ENCODE data around the gene GRM1. TPM values are rescaled to one million over a fixed set of nuclear protein-coding genes. Genes with fewer than 3 reads are reported as not detected.

The GRM1 gene
- total and polyA plus RNA-seq, 7 experiments from 2014 or later = not detected

DNA sequence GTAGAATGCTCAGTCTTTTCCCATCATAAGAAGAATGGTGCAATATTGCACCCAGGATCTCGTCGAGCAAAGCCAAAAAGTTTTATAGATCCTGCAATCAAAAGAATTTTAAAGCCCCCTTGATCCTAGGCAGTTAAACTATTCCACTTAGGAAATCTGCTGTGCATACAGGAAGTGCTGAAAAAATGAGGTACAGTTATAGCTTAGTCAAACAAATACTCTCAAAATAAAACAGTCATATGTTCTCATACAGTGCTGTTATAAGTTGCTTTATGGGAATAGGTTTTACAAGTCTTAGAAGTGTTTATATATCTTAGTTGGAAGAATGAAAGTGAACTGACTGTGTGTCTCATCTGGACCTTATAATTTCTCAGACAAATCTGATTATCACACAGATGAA is 282.2 kb downstream of the GRM1 start:
- no peak overlapping the region for H3K4me3 ChIP-seq (ENCODE audit: low read length)
- H3K27ac Mint-ChIP-seq = no peak overlapping the region
- no peaks in the 10 kb centered on the region for H3K27me3 Mint-ChIP-seq
- H3K9me3 Mint-ChIP-seq = no peaks in the 10 kb centered on the region
- no peaks in the 10 kb centered on the region for H3K36me3 Mint-ChIP-seq
- ChIA-PET CTCF (no interaction called here), POLR2A (no interaction called here)
- H3K9me3 ChIP-seq (ENCODE audit: control insufficient read depth in 2 of 3, low read length in 3 of 3) = no peaks in the 10 kb centered on the region
- H3K27ac ChIP-seq (ENCODE audit: low read depth, low read length) = no peak overlapping the region
- H3K4me3 Mint-ChIP-seq = no peak overlapping the region
- DNase-seq (no peak), ATAC-seq (no peak)
- no peaks in the 10 kb centered on the region for H3K36me3 ChIP-seq (ENCODE audit: control insufficient read depth in 2 of 3, insufficient read depth in 3 of 3, low read length in 3 of 3)
- no peaks in the 10 kb centered on the region for H3K4me1 ChIP-seq (ENCODE audit: control insufficient read depth in 2 of 2, insufficient read depth in 2 of 2, low read length in 2 of 2)
- H3K27me3 ChIP-seq (ENCODE audit: control insufficient read depth in 2 of 2, insufficient read depth in 2 of 2, low read length in 2 of 2) = no peaks in the 10 kb centered on the region
- no peaks in the 10 kb centered on the region for H3K4me1 Mint-ChIP-seq
- intact Hi-C loops (cut with micrococcal nuclease) = no loop called here

DNA sequence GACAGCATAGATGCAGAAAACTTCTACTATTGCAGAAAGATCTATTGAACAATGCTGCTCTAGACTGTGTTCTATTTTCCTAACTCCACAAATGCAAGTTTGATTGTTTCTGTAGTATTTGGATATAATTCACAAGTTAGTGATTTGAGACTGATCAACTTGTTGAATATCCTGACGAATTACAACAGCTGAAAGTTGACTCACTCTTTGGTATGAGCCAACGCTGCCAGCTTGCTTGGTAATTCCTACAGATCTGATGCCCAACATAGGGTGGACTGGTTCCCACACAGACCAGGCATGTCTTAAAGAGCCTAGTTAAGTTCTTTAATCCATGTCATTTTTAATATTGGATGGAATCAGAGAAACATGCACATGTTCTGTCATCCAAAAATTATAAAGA is 283.7 kb downstream of the GRM1 start:
- Histone ChIP-seq H3K9me3 (ENCODE audit: control insufficient read depth in 2 of 3, low read length in 3 of 3) (no peaks in the 10 kb centered on the region), H3K27ac (ENCODE audit: low read depth, low read length) (no peak overlapping the region), H3K27me3 (ENCODE audit: control insufficient read depth in 2 of 2, insufficient read depth in 2 of 2, low read length in 2 of 2) (no peaks in the 10 kb centered on the region), H3K4me3 (ENCODE audit: low read length) (no peak overlapping the region), H3K4me1 (ENCODE audit: control insufficient read depth in 2 of 2, insufficient read depth in 2 of 2, low read length in 2 of 2) (no peaks in the 10 kb centered on the region), H3K36me3 (ENCODE audit: control insufficient read depth in 2 of 3, insufficient read depth in 3 of 3, low read length in 3 of 3) (no peaks in the 10 kb centered on the region)
- no peak for DNase-seq
- intact Hi-C loops (cut with micrococcal nuclease) = no loop called here
- Mint-ChIP-seq H3K27me3 (no peaks in the 10 kb centered on the region), H3K36me3 (no peaks in the 10 kb centered on the region), H3K4me3 (no peak overlapping the region), H3K27ac (no peak overlapping the region), H3K9me3 (no peaks in the 10 kb centered on the region), H3K4me1 (no peaks in the 10 kb centered on the region)
- CTCF ChIA-PET = no interaction called here
- ATAC-seq = no peak
- POLR2A ChIA-PET = no interaction called here

DNA sequence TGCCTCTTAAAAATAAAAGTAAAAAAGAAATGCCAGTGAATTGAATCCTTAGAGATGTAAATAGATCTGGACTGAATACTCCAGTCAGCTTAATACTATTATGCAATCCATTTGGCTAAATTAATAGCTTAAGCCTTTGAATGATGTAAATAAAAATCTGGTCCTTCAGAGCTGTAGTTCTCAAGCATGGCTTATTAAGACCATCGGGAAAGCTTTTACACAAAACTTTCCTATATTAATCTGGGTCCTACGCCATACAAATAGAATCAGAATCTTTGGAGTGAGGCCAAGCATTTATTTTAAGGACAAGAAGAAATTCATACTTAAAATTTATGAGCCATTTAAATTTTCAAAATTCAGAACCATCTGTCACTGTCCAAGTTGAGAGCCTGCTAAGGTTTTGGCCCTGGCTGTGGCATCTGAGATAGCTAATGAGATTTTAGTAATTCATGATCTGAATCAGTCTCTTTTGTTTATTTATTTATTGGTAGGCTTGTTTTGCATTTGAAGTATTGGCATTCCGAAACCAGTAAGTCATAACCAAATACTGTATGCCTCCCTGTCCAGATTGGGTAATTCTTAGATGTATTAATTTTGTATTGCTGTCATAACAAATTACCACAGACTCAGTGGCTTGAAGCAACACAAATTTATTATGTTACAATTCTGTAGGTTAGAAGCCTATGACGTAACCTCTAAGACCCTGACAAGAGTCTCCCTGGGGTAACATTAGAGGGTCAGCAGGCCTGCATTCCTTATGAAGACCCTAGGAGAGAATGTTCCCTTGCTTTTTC is 286.7 kb downstream of the GRM1 start:
- no peaks in the 10 kb centered on the region for H3K9me3 ChIP-seq (ENCODE audit: control insufficient read depth in 2 of 3, low read length in 3 of 3)
- H3K4me3 ChIP-seq (ENCODE audit: low read length) = no peak overlapping the region
- H3K36me3 ChIP-seq (ENCODE audit: control insufficient read depth in 2 of 3, insufficient read depth in 3 of 3, low read length in 3 of 3) = no peaks in the 10 kb centered on the region
- no peak overlapping the region for H3K27ac ChIP-seq (ENCODE audit: low read depth, low read length)
- H3K9me3 Mint-ChIP-seq = peaks cover 0 to 4% (median 0%) of the 10 kb centered on the region in 11 donors
- ChIA-PET POLR2A (no interaction called here), CTCF (no interaction called here)
- no peaks in the 10 kb centered on the region for H3K36me3 Mint-ChIP-seq
- no peak overlapping the region for H3K27ac Mint-ChIP-seq
- ATAC-seq = no peak
- H3K4me3 Mint-ChIP-seq = no peak overlapping the region
- no peaks in the 10 kb centered on the region for H3K27me3 ChIP-seq (ENCODE audit: control insufficient read depth in 2 of 2, insufficient read depth in 2 of 2, low read length in 2 of 2)
- DNase-seq = no peak
- H3K27me3 Mint-ChIP-seq = no peaks in the 10 kb centered on the region
- no peaks in the 10 kb centered on the region for H3K4me1 Mint-ChIP-seq
- H3K4me1 ChIP-seq (ENCODE audit: control insufficient read depth in 2 of 2, insufficient read depth in 2 of 2, low read length in 2 of 2) = no peaks in the 10 kb centered on the region
- intact Hi-C loops (cut with micrococcal nuclease) = no loop called here

DNA sequence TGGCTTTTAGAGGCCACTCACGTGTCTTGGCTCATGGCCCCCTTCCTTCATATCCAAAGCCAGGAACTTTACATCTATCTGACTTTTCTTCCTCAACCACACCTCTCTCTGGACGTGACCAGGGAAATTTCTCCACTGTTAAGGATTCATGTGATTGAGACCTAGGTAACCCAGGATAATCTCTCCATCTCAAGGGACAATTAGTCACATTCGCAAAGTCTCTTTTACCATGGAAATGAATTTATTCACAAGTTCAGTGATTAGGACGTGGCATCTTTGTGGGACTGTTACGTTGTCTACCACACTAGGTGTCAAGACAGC is 287.3 kb downstream of the GRM1 start:
- H3K36me3 Mint-ChIP-seq = no peaks in the 10 kb centered on the region
- H3K27ac ChIP-seq (ENCODE audit: low read depth, low read length) = no peak overlapping the region
- peaks cover 0 to 4% (median 0%) of the 10 kb centered on the region in 11 donors for H3K9me3 Mint-ChIP-seq
- no peak overlapping the region for H3K4me3 ChIP-seq (ENCODE audit: low read length)
- no peak overlapping the region for H3K4me3 Mint-ChIP-seq
- DNase-seq (no peak), ATAC-seq (no peak)
- H3K4me1 ChIP-seq (ENCODE audit: control insufficient read depth in 2 of 2, insufficient read depth in 2 of 2, low read length in 2 of 2) = no peaks in the 10 kb centered on the region
- H3K9me3 ChIP-seq (ENCODE audit: control insufficient read depth in 2 of 3, low read length in 3 of 3) = no peaks in the 10 kb centered on the region
- H3K27me3 Mint-ChIP-seq = no peaks in the 10 kb centered on the region
- ChIA-PET CTCF (no interaction called here), POLR2A (no interaction called here)
- H3K27ac Mint-ChIP-seq = no peak overlapping the region
- H3K36me3 ChIP-seq (ENCODE audit: control insufficient read depth in 2 of 3, insufficient read depth in 3 of 3, low read length in 3 of 3) = no peaks in the 10 kb centered on the region
- H3K4me1 Mint-ChIP-seq = no peaks in the 10 kb centered on the region
- intact Hi-C loops (cut with micrococcal nuclease) = no loop called here
- no peaks in the 10 kb centered on the region for H3K27me3 ChIP-seq (ENCODE audit: control insufficient read depth in 2 of 2, insufficient read depth in 2 of 2, low read length in 2 of 2)

DNA sequence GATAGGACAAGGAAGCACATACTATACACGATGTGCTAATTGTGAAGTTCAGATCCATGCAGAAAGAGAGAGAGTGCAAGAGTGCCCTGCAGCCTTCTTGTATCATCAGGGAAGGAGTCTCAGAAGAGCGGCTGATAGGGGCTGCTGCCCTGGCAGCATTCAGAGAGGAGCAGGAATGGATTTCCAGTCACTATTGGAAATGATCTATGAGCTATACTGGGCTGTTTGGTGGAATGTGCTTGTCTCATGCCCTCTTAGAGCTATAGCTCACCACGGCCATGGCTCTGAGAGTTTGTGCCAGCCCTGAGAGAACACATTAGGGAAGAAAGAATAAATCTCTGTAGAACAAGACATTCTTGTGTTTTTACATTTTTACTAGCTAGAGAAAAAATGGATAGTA is 302.2 kb downstream of the GRM1 start:
- no peak for ATAC-seq
- Histone ChIP-seq H3K4me3 (ENCODE audit: low read length) (no peak overlapping the region), H3K9me3 (ENCODE audit: control insufficient read depth in 2 of 3, low read length in 3 of 3) (no peaks in the 10 kb centered on the region), H3K36me3 (ENCODE audit: control insufficient read depth in 2 of 3, insufficient read depth in 3 of 3, low read length in 3 of 3) (no peaks in the 10 kb centered on the region), H3K4me1 (ENCODE audit: control insufficient read depth in 2 of 2, insufficient read depth in 2 of 2, low read length in 2 of 2) (no peaks in the 10 kb centered on the region), H3K27me3 (ENCODE audit: control insufficient read depth in 2 of 2, insufficient read depth in 2 of 2, low read length in 2 of 2) (no peaks in the 10 kb centered on the region), H3K27ac (ENCODE audit: low read depth, low read length) (no peak overlapping the region)
- Mint-ChIP-seq H3K9me3 (peaks cover 0 to 6% (median 0%) of the 10 kb centered on the region in 11 donors), H3K4me1 (no peaks in the 10 kb centered on the region), H3K4me3 (no peak overlapping the region), H3K36me3 (no peaks in the 10 kb centered on the region), H3K27me3 (peaks cover 0 to 10% (median 5%) of the 10 kb centered on the region in 5 donors), H3K27ac (no peak overlapping the region)
- no peak for DNase-seq
- ChIA-PET POLR2A (no interaction called here), CTCF (interaction anchor here (0.6 kb wide), 1 partner anchor 52 kb away, joined by 3 read pairs; no protein-coding TSS in a partner anchor)
- intact Hi-C loops (cut with micrococcal nuclease) = no loop called here

DNA sequence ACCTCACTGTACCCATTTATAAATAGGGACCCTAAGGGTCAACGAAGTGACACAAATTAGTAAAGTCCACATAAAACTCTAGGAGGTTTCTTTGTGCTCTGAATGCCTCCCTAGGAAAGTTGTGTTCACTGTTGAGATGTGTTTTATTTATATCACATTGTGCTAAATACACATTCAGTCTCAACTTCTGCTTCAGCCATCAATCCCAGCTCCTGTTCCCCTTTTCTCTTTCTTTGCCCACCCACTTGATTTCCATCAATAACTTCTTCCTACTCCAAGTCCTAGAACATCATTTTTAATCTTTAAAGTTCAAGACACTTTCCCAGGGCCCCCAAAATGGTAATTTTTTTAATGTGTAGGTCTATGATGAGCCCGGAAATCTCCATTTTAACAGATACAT is 306.5 kb downstream of the GRM1 start:
- Histone ChIP-seq H3K36me3 (ENCODE audit: control insufficient read depth in 2 of 3, insufficient read depth in 3 of 3, low read length in 3 of 3) (no peaks in the 10 kb centered on the region), H3K4me1 (ENCODE audit: control insufficient read depth in 2 of 2, insufficient read depth in 2 of 2, low read length in 2 of 2) (no peaks in the 10 kb centered on the region), H3K27me3 (ENCODE audit: control insufficient read depth in 2 of 2, insufficient read depth in 2 of 2, low read length in 2 of 2) (no peaks in the 10 kb centered on the region), H3K4me3 (ENCODE audit: low read length) (no peak overlapping the region), H3K9me3 (ENCODE audit: control insufficient read depth in 2 of 3, low read length in 3 of 3) (no peaks in the 10 kb centered on the region), H3K27ac (ENCODE audit: low read depth, low read length) (no peak overlapping the region)
- no peak for ATAC-seq
- Mint-ChIP-seq H3K9me3 (peaks cover 0 to 14% (median 0%) of the 10 kb centered on the region in 11 donors), H3K27ac (no peak overlapping the region), H3K4me3 (no peak overlapping the region), H3K27me3 (peaks cover 0 to 8% (median 4%) of the 10 kb centered on the region in 5 donors), H3K4me1 (no peaks in the 10 kb centered on the region), H3K36me3 (no peaks in the 10 kb centered on the region)
- no peak for DNase-seq
- CTCF ChIA-PET = no interaction called here
- intact Hi-C loops (cut with micrococcal nuclease) = no loop called here
- POLR2A ChIA-PET = no interaction called here

DNA sequence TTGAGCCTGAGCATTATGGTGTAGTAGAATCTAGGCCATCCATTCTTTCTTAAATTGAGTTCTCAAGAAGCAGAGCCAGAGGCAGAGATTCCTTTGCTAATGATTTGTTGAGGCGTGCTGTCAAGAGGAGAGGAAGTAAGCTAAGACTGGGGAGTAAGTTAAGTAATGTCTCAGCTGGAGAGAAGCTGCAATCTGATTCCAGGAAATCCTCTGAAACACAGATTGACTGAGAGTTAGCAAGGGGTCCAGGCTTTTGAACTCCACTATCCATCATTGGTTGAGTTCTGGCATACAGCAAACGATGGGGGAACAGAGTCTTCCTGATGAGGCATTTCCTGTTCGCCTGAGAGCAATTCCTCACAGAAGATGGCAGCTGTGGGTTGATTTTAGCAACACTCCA is 307.3 kb downstream of the GRM1 start:
- Mint-ChIP-seq H3K27me3 (peaks cover 0 to 4% (median 0%) of the 10 kb centered on the region in 5 donors), H3K4me3 (no peak overlapping the region), H3K9me3 (peaks cover 0 to 14% (median 0%) of the 10 kb centered on the region in 11 donors), H3K4me1 (no peaks in the 10 kb centered on the region), H3K27ac (no peak overlapping the region), H3K36me3 (no peaks in the 10 kb centered on the region)
- ChIA-PET POLR2A (no interaction called here), CTCF (no interaction called here)
- Histone ChIP-seq H3K4me3 (ENCODE audit: low read length) (no peak overlapping the region), H3K36me3 (ENCODE audit: control insufficient read depth in 2 of 3, insufficient read depth in 3 of 3, low read length in 3 of 3) (no peaks in the 10 kb centered on the region), H3K27ac (ENCODE audit: low read depth, low read length) (no peak overlapping the region), H3K27me3 (ENCODE audit: control insufficient read depth in 2 of 2, insufficient read depth in 2 of 2, low read length in 2 of 2) (no peaks in the 10 kb centered on the region), H3K4me1 (ENCODE audit: control insufficient read depth in 2 of 2, insufficient read depth in 2 of 2, low read length in 2 of 2) (no peaks in the 10 kb centered on the region), H3K9me3 (ENCODE audit: control insufficient read depth in 2 of 3, low read length in 3 of 3) (no peaks in the 10 kb centered on the region)
- intact Hi-C loops (cut with micrococcal nuclease) = no loop called here
- DNase-seq (no peak), ATAC-seq (no peak)
